Skin epidermis (tissue), 12 donors: Measurements from ENCODE around the gene PDE8A.
"Not testable (repeated sequence)": the region's sequence is repeated elsewhere in the genome, so short reads cannot be mapped to it uniquely, and the experiment has no call there.

Experiments used
- H3K27ac ChIP-seq, 21 experiments: fragments of 200-600 bp; sonication (generic) in 11 of 21; one replicate each; pipeline ENCODE4 v1.5.0; 2020; ENCODE audit warnings: mild to moderate bottlenecking in 3 of 21, inconsistent platforms in 2 of 21, moderate library complexity in 2 of 21
- H3K4me3 ChIP-seq, 7 experiments: fragments of 200-600 bp; sonication (generic) in 2 of 7; one replicate each; pipeline ENCODE4 v1.5.0; 2020; ENCODE audit warnings: inconsistent platforms in 2 of 7, mild to moderate bottlenecking in 2 of 7, moderate library complexity in 1 of 7

Gene PDE8A

DNA sequence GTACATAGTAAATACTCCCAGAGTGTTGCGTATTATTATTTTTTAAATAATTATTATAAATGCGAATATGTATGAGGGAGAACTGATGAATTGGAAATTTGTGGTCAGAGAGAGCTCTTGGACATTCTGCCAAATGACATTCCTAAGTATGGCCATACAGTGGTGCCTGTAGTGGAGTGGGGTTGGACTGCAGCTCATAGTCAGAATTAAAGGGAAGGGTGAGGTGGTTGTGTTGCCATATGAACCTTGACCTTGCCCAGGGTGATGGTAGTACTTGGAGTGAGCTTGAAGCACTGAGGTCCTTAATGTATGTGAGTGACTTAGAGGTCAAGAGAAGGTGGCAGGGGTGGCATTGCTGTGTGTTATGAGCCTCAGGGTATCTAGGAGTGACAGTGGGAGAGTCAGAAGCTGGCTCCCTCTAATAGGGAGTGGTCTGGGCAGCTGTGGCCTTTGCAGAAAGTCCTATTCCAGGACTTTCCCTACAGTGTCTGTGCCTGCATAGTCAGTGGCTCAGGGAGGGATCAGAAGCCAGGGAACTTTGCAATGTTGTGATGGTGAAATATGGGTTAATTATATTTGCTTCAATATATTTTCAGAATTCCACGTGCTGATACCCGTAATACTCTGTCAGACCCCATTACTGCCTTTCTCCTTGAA, 26.2 kb downstream of the PDE8A start:
- H3K27ac ChIP-seq, result no peak overlapping the region
- no peak overlapping the region for H3K4me3 ChIP-seq

DNA sequence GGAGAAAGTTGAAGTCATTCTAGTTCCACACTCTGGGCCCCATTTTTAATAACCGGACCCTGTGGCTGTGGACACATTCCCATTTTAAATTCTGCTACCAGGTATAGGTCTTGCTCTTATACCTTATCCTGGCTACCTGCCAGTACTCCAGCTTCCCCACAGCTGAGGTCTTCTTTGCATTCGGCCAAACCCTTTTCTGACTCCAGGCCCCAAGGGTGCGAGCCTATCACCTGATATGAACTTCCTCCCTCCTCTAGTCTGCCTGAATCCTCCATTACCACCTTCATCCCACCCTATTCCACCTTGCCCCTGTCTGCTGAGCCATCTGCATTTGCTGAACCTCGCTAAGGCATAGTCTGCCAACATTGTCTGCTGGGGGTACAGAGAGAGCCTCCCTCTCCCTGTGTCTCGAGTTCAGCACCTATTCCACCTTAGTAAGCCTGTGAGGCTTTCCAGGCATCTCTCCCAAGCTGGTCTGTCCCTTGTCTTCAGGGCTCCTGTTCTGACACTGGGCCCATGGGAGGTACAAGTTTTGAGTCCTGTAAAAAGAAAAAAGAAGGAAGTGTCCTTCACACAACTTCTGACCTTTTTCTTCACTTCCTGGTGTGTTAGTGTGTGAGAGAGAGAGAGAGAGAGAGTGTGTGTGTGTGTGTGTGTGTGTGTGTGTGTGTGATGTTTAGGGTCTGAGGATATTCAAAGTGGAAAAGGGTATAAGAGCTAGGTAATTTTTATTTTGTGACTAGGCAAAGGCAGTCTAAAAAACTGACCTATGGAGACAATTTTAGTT, 27.0 kb downstream of the PDE8A start:
- Histone ChIP-seq H3K27ac (peak overlapping the region in 2 of 21 experiments; percentile 8 to 33), H3K4me3 (no peak overlapping the region)

DNA sequence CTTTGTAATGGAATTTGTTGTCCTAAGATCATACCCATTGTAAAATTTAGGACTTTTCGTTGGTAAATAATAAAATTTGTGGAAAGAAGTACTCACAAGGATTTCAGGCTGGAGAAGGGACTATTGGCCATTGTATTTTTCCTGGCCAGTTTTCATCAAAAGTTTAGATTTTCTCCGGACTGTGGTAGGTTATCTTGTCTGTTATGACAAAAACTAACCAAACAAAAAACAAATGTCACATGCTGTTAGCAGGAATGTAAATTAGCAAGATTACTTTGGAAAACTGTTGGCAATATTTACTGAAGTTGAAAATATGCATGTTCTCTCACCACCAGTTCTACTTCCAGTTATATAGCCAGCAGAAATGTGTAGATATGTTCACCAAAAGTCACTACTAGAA, 27.8 kb downstream of the PDE8A start:
- Histone ChIP-seq H3K27ac (no peak overlapping the region), H3K4me3 (no peak overlapping the region)

DNA sequence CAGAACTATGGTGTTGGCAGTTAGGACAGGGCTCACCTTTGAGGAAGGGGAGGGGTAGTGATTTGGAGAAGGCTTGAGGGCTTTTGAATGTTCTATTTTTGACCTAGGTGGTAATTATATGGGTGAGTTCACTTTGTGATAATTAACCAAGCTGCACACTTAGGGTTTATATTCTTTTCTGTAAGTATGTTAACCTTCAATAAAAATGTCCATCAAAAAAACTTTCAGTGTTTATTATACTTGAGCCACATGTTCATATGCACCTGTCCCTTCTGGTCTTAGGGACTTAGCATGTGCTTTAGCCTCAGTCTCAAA, 28.4 kb downstream of the PDE8A start:
- Histone ChIP-seq H3K4me3 (no peak overlapping the region), H3K27ac (peak overlapping the region in 2 of 21 experiments; percentile 35 to 49)

DNA sequence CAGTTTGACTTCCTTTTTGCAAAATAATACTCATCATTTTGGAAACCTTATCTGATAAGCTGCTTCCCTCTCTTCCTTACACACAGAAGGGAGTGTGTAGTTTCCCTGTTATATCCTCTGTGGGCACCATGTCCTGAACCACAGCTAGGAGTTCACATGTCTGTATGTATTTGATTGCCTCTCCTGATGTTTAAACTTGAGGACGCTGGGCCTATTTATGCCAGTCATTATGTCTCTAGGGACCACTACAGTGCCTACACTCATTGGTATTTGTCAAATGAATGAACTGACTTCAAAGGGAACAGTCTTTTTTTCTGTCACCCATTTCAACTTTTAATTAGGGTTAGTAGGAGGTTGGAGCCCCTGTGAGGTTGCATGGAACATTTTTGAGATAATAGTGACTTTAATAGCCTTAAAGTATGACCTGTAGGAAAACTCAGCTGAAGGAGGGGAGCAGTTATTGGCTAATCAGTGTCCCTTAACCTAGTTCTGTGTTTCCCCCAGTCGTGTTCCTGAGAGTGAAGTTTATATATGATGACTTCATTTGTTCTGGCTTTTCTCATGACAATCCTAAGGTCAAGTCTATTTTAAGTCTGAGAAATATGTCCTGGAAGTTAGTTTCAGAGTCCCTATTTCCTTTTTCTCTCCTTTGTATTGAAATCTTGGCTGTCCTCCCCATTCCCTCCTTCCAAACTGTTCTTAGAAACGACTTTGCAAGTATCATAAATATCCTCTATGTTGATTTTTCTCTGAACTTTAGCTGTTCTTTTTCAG, 28.9 kb downstream of the PDE8A start:
- Histone ChIP-seq H3K4me3 (no peak overlapping the region), H3K27ac (peak overlapping the region in 5 of 21 experiments; percentile 12 to 50 (median 35))

DNA sequence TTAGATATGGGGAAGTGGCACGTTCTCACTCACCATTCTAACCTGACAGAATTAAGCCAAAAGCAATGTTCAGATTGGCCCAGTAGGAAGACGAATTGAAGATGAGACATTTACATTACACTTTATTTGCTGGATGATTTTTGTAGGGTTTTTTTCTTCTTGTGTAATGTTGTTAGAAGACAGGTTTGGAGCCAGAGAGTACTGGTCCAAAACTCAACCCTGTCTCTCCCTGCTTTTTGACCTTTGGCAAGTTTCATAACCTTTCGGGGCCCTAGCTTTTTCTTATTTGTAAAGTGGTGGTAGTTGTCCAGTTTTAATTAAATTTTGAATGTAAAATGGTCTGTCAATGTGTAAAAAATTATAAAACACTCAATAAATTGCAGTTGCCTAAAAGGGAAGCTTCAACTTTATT, 29.5 kb downstream of the PDE8A start:
- H3K4me3 ChIP-seq, result no peak overlapping the region
- H3K27ac ChIP-seq, result peak overlapping the region in 4 of 21 experiments; percentile 12 to 49 (median 28)

DNA sequence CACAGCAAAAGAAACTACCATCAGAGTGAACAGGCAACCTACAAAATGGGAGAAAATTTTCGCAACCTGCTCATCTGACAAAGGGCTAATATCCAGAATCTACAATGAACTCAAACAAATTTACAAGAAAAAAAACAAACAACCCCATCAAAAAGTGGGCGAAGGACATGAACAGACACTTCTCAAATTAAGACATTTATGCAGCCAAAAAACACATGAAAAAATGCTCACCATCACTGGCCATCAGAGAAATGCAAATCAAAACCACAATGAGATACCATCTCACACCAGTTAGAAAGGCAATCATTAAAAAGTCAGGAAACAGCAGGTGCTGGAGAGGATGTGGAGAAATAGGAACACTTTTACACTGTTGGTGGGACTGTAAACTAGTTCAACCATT, 30.1 kb downstream of the PDE8A start:
- not testable (repeated sequence) for H3K4me3 ChIP-seq, H3K27ac ChIP-seq

DNA sequence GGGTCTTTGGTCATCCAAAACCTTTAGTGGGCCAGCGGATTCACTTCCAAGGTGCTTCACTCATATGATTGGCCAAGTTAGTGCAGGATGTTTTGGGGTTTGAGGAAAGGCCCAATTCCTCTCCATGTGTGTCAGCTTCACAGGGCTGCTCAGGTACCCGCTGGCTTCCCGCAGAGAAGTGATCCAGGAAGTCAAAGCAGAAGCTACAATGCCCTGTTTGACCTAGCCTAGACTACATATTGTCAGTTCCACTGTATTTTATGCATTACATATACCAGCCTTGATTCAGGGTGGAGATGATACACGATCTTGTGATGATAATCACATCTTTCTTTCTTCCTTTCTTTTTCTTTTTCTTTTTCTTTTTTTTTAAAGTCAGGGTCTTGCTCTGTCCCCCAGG, 32.1 kb downstream of the PDE8A start:
- no peak overlapping the region for H3K4me3 ChIP-seq
- H3K27ac ChIP-seq, result no peak overlapping the region

DNA sequence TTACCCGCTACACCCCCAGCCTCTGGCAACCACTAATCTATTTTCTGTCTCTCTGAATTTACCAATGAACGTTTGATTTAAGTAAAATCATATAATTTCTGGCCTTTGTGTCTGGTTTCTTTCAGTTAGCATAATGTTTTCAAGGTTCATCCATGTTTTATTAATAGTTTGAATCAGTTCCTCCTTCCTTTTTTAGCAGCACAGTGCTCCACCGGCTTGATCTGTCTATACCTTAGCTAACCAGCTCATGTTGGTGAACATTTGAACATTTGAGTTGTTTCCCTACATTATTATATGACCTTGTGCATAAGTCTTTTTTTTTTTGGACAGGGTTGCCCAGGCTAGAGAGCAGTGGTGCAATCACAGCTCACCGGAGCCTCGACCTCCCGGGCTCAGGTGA, 33.3 kb downstream of the PDE8A start:
- Histone ChIP-seq H3K4me3 (no peak overlapping the region), H3K27ac (no peak overlapping the region)

DNA sequence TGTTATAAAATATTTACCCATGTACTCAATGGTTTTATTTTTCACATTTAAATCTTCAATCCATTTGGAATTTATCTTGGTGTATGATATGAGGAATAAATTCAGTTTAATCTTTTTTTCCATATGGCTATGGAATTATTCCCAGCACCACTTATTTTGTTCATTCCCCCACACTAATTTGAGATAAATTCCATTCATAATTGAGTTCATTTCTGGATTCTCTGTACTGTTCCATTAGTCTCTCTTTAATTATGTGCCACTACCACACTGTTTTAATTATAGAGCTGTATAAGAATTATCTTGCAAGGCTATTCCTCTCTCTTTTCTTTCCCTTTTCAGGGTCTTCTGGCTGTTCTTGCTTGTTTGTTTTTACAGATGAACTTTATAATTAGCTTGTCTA, 34.6 kb downstream of the PDE8A start:
- Histone ChIP-seq H3K4me3 (no peak overlapping the region), H3K27ac (no peak overlapping the region)

DNA sequence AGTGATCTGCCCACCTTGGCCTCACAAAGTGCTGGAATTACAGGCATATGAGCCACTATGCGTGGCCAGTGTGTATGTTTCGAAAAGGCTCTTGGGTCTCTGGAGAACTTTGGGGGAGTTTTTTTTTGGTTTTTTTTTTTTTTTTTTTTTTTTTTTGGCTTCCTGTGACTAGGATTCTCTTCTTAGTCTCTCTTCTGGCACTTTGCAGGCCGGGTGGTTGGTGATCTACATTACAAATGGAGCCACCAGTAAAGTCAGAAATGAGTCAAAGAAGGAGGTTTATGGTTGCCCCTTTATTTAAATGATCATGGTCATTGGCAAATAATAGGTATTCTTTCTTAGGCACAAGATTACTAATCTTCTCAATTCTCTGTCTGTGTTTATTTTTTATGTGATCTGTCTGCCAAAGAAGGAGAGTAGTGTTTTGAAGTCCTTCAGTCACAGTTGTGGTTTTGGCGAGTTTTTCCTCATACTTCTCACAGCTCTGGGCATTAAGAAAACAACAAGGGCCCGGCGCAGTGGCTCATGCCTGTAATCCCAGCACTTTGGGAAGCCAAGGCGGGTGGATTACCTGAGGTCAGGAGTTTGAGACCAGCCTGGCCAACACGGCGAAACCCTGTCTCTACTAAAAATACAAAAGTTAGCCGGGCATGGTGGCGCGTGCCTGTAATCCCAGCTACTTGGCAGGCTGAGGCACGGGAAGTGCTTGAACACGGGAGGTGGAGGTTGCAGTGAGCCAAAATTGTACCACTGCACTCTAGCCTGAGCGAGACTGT, 38.3 kb downstream of the PDE8A start:
- Histone ChIP-seq H3K27ac (no peak overlapping the region), H3K4me3 (no peak overlapping the region)

DNA sequence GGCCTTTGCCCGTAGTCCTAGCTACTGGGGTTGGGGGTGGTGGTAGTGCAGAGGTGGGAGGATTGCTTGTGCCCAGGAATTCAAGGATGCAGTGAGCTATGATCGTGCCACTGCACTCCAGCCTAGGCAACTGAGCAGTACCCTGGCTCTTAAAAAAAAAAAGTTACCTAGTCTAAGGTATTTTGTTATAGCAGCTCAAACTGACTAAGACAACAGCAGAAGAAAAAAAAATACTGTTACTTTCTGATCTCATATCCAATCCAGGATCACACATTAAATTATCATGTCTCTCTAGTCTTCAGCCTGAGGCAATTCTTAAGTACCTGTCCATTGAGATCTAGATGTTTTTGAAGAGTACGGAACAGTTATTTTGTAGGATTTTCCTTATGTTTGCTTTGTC, 39.8 kb downstream of the PDE8A start:
- no peak overlapping the region for H3K27ac ChIP-seq
- H3K4me3 ChIP-seq, result no peak overlapping the region

DNA sequence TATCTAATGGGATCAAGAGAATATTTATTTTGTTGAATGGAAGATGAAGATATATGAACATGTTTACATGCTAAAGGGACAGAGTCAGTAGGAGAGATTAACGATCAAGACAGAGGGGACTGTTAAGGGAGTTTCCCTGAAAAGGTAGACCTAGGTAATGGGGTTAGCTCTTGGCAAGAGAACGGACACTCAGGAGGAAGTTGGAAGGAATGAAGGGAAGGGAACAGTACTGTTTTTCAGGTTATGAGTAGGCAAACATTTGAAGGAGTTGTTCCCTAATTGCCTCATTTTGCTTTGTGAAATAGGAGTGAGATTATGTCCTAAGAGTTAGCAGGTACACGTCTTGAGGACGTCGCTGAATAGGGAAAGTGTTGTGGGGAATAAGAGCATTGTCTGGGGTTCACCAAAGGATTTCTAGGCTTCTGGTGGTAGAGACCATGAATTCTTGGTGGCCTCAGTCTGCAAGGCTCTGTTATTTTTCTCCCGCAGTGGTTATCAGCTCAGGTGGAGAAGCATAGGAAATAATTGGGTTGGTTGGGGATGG, 41.3 kb downstream of the PDE8A start:
- no peak overlapping the region for H3K4me3 ChIP-seq
- no peak overlapping the region for H3K27ac ChIP-seq

DNA sequence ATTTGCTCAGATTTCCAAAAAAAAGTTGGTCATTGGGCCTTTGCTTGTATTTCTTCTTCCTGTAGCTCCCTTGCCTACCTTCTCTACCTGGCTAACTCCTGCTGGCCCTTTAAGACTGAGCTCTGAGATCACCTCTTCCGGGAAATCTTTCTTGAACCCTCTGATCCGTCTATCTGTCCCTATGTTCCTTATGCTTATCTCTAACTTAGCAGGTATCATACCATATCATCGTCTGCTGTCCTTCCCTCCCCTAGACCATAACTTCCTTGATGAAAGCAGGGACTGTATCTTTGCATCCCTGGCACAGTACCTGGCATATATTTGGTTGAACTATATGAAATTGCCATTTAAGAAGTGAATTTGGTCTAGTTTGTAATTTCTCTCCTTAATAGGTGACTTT, 42.3 kb downstream of the PDE8A start:
- Histone ChIP-seq H3K27ac (peak overlapping the region in 3 of 21 experiments; percentile 5 to 55 (median 40)), H3K4me3 (no peak overlapping the region)

DNA sequence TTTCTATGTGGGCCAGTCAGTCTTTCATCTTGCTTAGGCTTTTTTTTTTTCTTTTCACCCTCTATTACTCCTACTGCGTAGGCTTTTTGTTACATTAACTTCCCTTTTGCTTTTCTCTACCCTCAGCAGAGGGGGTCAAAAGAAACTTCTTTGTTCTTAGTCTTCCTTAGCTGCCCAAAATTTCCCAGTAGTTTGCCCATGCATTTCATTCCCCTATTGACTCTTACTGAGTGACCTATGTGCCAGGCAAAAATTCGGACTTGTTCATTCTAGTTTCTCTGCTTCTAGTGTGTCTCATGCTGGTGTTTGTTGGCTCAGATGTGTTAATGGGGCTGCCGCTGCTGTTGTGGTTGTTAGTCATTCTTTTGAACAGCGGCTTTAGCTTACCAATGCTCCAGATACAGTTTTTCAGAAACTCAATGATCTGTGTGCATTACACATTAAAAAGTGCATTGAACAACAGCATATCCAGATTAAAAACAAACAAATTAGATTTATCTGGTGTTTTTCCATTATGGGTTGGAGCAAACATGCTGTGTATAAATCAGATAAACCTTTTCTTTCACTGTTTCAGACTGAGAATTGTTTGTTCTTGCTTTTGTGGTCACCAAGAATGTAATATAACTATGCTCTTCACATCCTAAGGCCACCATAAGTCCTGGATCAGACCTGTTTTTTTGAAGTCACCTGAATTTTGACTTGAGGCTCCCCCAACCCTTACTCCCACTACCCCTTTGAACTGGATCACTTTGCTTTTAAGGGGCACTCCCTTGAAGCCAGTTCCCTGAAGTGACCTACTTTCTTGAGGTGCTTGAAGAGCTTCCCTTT, 43.1 kb downstream of the PDE8A start:
- Histone ChIP-seq H3K27ac (peak overlapping the region in 6 of 21 experiments; percentile 5 to 55 (median 38)), H3K4me3 (no peak overlapping the region)

DNA sequence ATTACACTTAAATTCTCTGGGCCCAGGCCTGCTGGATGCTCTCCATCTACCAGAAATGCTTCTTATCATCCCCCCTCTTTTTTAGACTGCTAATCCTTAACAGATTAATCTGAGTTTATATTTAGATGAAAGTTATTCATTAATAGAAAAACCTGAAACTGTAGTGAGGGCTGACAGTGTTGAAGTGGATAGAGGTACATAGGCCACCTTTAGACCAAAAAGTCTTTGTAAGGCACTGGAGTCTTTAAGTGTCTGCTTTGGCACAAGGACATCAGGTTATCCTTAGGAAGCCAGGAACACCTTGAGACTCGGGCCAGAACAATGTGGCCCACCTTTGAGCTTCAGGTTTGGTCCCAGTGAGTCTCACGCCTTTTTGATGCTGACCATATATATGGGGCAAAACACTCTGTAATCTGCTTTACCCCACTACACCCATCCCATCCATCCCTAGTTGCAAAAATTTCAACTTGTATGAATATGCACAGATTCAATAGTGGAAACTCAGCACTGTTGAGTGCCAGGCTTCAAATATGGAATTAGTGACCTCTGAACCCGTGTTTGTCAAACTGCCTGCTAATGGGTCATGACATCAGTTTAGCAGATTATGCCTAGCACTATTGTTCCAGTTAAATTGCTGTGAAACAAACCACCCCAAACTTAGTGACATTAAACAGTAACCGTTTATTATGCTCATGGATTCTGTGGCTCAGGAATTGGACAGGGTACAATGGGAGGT, 44.0 kb downstream of the PDE8A start:
- H3K4me3 ChIP-seq, result no peak overlapping the region
- H3K27ac ChIP-seq, result peak overlapping the region in 4 of 21 experiments; percentile 17 to 56 (median 46)

DNA sequence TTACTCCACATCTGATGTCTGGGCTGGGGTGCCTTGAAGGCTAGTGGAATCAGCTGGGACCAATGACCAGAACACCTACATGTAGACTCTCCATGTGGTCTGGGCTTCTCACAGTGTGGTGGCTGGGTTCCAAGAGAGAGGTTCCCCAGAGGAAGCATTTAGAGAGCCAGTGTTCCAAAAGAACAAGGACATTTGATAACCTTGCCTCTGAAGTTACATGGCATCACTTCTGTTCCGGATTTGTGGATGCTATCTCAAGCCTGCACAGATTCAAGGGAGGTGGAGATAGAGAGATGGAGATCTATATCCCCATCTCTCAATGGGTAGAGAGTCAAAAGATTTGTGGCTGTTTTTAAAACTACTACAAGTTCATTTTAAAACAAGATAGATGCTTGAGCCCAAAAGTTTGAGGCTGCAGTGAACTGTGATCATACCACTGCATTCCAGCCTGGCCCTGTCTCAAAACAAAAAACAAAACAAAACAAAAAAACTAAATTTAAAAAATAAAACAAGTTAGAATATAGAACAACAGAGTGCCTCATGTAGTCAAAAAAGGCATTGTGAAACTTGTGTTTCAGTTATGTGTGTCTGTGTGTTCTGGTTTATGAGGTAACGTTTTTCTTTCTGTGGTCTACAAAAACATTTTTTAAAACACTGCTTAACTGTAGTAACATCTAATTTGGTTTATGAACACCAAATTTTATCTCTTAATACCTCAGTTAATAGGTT, 44.8 kb downstream of the PDE8A start:
- H3K27ac ChIP-seq, result peak overlapping the region in 4 of 21 experiments; percentile 3 to 72 (median 53)
- no peak overlapping the region for H3K4me3 ChIP-seq

DNA sequence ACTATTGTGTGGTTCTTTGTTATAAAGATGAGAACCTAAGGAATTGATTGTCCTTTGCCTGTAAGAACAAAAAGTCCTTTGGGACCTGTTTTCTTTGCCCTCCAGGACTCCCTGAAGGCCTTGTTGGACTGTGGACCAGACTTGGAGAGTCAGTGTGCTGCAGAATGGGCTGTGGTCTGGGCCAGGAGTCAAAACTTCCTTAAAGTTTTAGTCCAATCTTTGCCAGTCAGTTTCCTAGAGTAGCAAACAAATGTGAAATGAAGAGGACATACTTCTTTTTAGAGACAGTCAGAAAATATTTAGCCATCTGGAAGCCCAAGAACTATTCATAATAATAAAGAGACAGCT, 45.4 kb downstream of the PDE8A start:
- peak overlapping the region in 3 of 21 experiments; percentile 3 to 72 (median 50) for H3K27ac ChIP-seq

More for the DNA sequence above, 45.4 kb downstream of the PDE8A start:
- H3K4me3 ChIP-seq, result no peak overlapping the region
